ENCODE measurements around the gene AGAP1.
A peak's percentile ranks its signal among the peaks of the same experiment; 100 is the strongest.

The AGAP1 gene

GRCh38 chr2:236173036-236173728 is 679.3 kb downstream of the AGAP1 start:
- no peak for DNase-seq (ENCODE audit: low read depth in 2 of 3, low spot score in 1 of 3)

DNA sequence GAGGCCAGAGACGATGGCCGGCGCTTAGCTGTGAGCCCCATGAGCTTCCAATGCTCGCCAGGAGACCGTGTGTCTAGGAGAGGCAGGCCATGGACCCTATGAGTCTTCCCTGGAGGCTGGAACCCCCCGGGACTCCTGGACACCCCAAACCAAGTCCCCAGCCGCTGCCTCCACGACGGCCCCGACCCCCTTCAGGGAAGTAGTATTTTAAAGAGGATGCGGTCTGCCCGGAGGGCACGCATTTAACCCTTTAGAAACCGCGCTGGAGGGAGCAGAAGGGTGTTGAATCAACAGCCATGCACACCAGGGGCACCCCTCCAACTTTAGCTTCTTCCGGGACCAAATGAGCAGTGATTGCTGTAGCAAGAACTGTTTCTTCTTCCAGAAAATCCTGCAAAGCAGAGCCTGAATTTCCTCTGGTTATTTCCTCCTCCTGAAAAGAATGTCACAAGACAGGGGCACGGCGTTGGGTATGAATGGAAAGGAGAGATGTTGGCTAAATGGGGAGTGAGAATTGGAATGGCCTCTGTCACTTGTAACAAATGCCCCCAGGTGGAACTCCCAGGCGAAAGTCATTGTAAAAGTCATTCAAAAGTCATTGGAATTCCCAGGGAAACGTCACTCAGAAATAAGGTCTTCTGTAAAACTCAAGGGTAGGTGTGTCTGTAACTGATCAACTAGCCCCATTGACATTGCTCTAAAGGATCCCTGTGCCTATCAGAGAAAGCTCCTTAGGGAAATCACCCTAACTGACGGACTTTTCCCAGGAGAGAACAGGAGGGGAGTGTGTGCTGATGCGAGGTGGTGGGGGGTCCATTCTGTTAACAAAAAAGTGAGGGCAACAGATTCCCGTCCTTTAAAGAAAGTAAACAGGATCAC is 680.1 kb downstream of the AGAP1 start:
- DNase-seq (ENCODE audit: low read depth in 2 of 3, low spot score in 1 of 3): no peak

DNA sequence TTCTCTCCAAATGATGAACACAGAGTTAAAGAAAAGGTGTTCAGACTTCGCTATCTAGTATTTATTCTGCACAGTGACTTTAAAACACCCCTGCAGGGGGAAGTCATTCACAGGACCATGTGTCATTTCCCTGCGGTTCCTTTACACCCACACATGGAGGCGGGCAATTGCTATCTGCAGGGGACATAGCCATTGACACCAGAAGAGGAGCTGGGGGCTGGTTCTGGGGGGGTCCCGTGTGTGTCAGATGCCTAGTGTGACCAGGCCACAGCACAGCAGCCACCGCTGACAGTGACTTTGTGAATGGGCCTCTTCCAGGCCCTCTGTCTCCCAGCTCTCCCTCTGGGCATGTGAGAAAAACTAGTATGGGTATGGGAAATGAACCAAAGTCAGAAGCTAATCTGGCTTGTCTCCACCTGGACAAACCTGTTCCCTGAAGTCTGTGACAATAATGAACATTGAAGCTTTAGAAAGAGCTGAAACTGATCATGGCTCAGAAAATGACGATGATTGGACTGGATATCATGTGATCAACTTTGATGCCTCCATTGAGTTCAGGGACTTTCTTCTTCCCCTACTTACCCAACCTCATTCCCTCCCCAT is 681.8 kb downstream of the AGAP1 start:
- DNase-seq (ENCODE audit: low read depth in 2 of 3, low spot score in 1 of 3): no peak

DNA sequence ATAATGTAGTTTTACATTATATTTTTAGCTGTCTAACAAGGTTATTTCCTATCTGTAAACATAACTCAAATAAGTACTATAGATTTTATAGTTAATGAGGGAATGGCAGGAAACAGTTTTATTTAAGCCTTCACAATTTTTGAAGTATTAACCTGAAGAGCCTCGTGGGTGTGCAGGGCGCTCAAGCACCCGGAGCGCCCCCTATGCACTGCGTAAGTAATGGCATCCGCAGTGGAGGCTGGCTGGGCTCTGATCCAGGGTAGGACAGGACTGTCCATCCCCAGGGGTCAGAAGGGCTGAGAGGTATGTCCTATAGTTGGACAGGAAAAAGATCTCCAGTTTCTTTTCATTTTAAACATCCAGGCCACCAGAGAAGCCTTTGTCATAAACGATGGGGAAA is 682.6 kb downstream of the AGAP1 start:
- DNase-seq (ENCODE audit: low read depth in 2 of 3, low spot score in 1 of 3): no peak

GRCh38 chr2:236176951-236177350 is 683.1 kb downstream of the AGAP1 start:
- DNase-seq (ENCODE audit: low read depth in 2 of 3, low spot score in 1 of 3): no peak

- peak in 1 of 3 donors; percentile 30 for DNase-seq (ENCODE audit: low read depth in 2 of 3, low spot score in 1 of 3)
These were observed 683.7 kb downstream of the AGAP1 start for GRCh38 chr2:236177604-236177966.

DNA sequence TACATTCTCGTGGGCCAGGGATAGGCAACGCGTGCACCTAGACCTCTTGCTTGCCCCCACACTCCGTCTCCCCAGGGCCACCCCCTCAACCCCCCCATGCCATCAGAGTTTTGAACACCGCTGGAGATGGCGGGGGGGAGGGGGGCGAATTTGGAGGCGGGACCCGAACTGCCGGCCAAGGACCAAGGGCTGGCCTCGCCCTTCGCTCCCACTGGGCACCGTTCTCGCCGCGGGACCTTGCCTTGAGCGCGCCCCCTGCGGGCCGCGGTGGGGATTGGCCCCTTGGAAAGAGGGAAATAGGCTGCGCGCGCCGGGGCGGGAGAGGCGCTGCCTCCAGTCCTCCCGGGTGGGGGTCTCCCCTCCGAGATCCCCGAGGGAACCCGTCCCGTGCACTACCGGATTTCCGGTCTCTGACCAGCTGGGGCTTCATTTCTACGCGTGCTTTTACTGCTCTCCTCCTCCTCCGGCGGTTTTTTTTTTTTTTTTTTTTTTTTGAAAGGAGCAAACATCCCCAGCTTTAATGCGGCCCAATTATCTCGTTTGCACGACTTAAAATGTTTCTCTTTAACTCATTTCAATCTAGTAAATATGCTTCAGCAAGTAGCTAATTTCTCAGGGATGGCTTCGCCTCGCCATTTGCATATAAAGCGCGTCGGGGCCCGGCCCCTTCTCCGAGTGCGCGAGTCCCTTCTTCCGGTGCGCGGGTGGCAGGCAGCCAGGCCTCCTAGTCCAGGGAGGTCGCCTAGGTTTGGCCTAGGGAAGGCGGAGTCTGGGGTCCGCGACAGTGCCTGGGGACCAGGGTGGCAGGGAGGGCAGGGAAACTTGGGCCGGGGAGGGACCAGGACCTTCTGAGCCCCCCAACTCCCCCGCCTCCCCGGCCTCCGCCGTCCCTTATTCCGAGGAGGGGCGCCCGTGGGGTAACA is 684.4 kb downstream of the AGAP1 start:
- peak in 1 of 3 donors; percentile 36 for DNase-seq (ENCODE audit: low read depth in 2 of 3, low spot score in 1 of 3)

GRCh38 chr2:236178890-236179235 is 685.0 kb downstream of the AGAP1 start:
- no peak for DNase-seq (ENCODE audit: low read depth in 2 of 3, low spot score in 1 of 3)

GRCh38 chr2:236179236-236180075 is 685.6 kb downstream of the AGAP1 start:
- DNase-seq (ENCODE audit: low read depth in 2 of 3, low spot score in 1 of 3): no peak

GRCh38 chr2:236180076-236180816 is 686.4 kb downstream of the AGAP1 start:
- DNase-seq (ENCODE audit: low read depth in 2 of 3, low spot score in 1 of 3): no peak

DNA sequence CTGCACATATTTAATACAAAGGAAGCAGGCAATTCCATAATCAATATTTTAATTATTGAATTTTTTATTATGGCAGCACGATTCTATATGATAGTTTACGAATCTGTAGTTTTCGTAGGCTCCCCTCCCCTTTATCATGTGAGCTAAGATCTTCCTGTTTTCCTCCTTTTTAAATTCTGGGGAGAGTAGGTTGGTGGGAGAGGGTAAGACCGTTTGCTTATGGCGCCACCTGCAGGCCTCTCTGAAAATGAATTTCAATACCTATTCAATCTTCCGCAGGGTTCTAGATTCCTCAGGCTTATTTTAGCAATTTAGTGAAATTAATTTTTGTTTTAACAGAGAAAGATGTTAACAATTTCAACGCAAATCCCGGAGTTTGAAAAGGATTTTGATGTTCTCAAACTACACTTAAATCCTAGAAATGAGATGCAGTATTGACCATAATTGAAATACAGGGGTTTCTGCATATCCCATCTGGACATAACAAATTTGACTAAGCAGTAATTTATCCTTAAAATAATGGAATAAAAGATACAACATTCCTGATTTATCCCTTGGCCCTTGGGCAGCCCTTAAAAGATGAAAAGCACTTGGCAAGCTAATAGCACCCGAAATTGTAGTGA is 687.1 kb downstream of the AGAP1 start:
- DNase-seq (ENCODE audit: low read depth in 2 of 3, low spot score in 1 of 3): no peak
